Measurements from ENCODE around the gene TEX35. TPM values are rescaled to one million over a fixed set of nuclear protein-coding genes. Genes with fewer than 3 reads are reported as not detected.

The TEX35 gene
- total and polyA plus RNA-seq, 4 donors, result not detected

DNA sequence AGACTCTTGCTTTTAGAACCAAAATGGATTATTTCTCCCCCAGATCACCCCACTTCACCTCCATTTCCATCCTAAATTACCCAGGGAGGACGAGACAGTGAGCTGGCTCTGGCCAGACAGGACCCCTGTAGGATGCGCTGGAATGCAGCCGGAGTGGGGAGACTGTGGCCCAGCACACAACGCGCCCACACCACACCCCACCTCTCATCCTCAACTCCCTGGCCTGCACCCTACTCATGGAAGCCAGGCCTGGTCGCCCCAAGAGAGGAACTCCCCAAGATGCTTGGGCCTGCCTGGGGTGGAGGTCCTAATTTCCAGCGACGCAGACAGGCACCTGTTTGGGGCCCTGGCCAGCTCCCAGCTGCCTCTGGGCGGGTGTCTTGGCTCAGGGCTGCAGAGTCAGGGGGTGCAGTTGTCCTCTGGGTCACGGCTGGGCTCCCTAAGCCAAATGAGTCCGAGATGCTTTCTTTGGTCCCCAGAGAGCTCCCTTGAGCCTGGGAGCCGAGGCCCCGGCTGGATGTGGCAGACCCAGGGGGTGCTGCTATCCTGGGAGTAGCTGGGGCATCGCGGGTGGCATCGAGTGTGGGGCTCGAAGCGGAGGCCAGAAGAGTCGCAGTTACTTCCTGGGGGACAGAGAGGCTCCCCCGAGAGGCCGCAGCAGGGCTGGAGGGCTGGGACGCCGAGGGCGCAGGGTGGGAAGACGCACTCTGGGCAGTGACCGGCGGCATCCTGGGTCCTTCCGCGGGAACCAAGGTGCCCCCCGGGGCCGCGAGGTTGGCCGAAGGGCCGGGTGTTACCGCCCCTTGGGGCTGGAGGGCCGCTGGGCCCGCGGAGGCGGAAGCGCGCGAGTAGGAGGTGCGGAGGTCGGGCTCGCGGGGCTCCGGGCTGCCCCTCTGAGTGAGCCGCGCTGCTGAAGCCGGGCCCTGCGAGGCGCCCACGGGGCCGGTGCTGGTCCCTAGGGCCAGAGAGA lies 26.5 kb upstream of the TEX35 start:
- H3K27me3 ChIP-seq (ENCODE audit: control insufficient read depth in 4 of 4, insufficient read depth in 4 of 4, low read length in 3 of 4), result no peaks in the 10 kb centered on the region
- no peak overlapping the region for H3K27ac ChIP-seq (ENCODE audit: low read depth in 1 of 2, low read length in 2 of 2)
- DNase-seq (ENCODE audit: low spot score), result no peak
- H3K9me3 ChIP-seq (ENCODE audit: control insufficient read depth in 4 of 4, low read length in 3 of 4), result no peaks in the 10 kb centered on the region
- TF ChIP-seq, protein P1, sequence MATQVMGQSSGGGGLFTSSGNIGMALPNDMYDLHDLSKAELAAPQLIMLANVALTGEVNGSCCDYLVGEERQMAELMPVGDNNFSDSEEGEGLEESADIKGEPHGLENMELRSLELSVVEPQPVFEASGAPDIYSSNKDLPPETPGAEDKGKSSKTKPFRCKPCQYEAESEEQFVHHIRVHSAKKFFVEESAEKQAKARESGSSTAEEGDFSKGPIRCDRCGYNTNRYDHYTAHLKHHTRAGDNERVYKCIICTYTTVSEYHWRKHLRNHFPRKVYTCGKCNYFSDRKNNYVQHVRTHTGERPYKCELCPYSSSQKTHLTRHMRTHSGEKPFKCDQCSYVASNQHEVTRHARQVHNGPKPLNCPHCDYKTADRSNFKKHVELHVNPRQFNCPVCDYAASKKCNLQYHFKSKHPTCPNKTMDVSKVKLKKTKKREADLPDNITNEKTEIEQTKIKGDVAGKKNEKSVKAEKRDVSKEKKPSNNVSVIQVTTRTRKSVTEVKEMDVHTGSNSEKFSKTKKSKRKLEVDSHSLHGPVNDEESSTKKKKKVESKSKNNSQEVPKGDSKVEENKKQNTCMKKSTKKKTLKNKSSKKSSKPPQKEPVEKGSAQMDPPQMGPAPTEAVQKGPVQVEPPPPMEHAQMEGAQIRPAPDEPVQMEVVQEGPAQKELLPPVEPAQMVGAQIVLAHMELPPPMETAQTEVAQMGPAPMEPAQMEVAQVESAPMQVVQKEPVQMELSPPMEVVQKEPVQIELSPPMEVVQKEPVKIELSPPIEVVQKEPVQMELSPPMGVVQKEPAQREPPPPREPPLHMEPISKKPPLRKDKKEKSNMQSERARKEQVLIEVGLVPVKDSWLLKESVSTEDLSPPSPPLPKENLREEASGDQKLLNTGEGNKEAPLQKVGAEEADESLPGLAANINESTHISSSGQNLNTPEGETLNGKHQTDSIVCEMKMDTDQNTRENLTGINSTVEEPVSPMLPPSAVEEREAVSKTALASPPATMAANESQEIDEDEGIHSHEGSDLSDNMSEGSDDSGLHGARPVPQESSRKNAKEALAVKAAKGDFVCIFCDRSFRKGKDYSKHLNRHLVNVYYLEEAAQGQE (IDR thresholded peaks at IDR 0.05), result no peak
- TF ChIP-seq GABPA (IDR thresholded peaks at IDR 0.05 in 1 of 2, conservative IDR thresholded peaks at IDR 0.05 in 1 of 2) (no peak), NR2F2 (IDR thresholded peaks at IDR 0.05) (no peak), RXRA (IDR thresholded peaks at IDR 0.05) (no peak)
- TF ChIP-seq, protein P2, sequence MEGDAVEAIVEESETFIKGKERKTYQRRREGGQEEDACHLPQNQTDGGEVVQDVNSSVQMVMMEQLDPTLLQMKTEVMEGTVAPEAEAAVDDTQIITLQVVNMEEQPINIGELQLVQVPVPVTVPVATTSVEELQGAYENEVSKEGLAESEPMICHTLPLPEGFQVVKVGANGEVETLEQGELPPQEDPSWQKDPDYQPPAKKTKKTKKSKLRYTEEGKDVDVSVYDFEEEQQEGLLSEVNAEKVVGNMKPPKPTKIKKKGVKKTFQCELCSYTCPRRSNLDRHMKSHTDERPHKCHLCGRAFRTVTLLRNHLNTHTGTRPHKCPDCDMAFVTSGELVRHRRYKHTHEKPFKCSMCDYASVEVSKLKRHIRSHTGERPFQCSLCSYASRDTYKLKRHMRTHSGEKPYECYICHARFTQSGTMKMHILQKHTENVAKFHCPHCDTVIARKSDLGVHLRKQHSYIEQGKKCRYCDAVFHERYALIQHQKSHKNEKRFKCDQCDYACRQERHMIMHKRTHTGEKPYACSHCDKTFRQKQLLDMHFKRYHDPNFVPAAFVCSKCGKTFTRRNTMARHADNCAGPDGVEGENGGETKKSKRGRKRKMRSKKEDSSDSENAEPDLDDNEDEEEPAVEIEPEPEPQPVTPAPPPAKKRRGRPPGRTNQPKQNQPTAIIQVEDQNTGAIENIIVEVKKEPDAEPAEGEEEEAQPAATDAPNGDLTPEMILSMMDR (IDR thresholded peaks at IDR 0.05; ENCODE audit: low read depth, low read length, missing input control), result no peak
- no peaks in the 10 kb centered on the region for H3K36me3 ChIP-seq (ENCODE audit: control insufficient read depth in 4 of 4, insufficient read depth in 3 of 4, low read depth in 1 of 4, low read length in 3 of 4)
- H3K4me1 ChIP-seq (ENCODE audit: control insufficient read depth in 4 of 4, insufficient read depth in 4 of 4, low read length in 3 of 4), result peaks cover 0 to 4% (median 1%) of the 10 kb centered on the region in 4 donors
- 34% methylated on average over 54 of the region's 54 CpGs for WGBS
- no peak overlapping the region for H3K9ac ChIP-seq (ENCODE audit: low read depth in 1 of 2, low read length in 2 of 2)
- peak overlapping the region in 1 of 3 donors; percentile 17 for H3K4me3 ChIP-seq (ENCODE audit: low read depth in 1 of 3, low read length in 3 of 3)

DNA sequence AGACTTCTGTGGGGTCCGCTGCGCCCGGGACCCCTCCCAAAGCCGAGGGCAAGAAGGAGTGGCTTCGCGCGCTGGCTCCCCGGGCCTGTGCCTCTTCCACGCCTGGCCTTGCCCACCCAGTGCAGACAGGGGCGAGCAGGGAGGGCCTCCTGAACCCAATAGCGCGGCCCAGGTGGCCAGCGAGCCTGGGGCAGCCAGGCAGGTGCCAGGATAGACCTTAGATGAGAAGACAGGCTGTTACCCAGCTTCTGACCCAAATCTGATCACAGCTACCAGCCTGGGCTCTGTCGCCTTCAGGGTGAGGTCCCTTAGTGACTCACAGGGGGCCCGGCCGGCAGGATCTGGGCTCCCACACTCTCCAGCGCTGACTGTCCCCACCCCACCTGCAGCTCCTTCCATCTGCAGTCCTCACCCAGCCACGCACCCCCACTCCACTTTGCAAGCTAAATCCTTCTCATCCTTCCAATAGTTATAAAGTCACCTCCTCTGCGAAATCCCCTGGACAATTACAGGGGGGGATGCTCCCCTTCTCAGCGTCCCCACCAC lies 25.8 kb upstream of the TEX35 start:
- WGBS, result 45% methylated on average over 20 of the region's 20 CpGs
- no peak for DNase-seq (ENCODE audit: low spot score)
- no peak overlapping the region for H3K4me3 ChIP-seq (ENCODE audit: low read depth in 1 of 3, low read length in 3 of 3)
- TF ChIP-seq HNF4G (IDR thresholded peaks at IDR 0.05) (no peak), TAF1 (conservative IDR thresholded peaks at IDR 0.05) (no peak), HNF4A (conservative IDR thresholded peaks at IDR 0.05) (no peak), FOXA1 (IDR thresholded peaks at IDR 0.05) (no peak), YY1 (IDR thresholded peaks at IDR 0.05) (no peak), JUND (IDR thresholded peaks at IDR 0.05) (no peak), SP1 (IDR thresholded peaks at IDR 0.05) (no peak)
- TF ChIP-seq, protein P2 (IDR thresholded peaks at IDR 0.05; ENCODE audit: low read depth, low read length, missing input control), result no peak
- TF ChIP-seq, protein P3, sequence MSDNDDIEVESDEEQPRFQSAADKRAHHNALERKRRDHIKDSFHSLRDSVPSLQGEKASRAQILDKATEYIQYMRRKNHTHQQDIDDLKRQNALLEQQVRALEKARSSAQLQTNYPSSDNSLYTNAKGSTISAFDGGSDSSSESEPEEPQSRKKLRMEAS (IDR thresholded peaks at IDR 0.05), result no peak
- TF ChIP-seq, protein P1 (IDR thresholded peaks at IDR 0.05), result no peak
- no peaks in the 10 kb centered on the region for H3K36me3 ChIP-seq (ENCODE audit: control insufficient read depth in 4 of 4, insufficient read depth in 3 of 4, low read depth in 1 of 4, low read length in 3 of 4)
- H3K4me1 ChIP-seq (ENCODE audit: control insufficient read depth in 4 of 4, insufficient read depth in 4 of 4, low read length in 3 of 4), result peaks cover 0 to 4% (median 1%) of the 10 kb centered on the region in 4 donors
- H3K9ac ChIP-seq (ENCODE audit: low read depth in 1 of 2, low read length in 2 of 2), result no peak overlapping the region
- no peaks in the 10 kb centered on the region for H3K9me3 ChIP-seq (ENCODE audit: control insufficient read depth in 4 of 4, low read length in 3 of 4)
- no peaks in the 10 kb centered on the region for H3K27me3 ChIP-seq (ENCODE audit: control insufficient read depth in 4 of 4, insufficient read depth in 4 of 4, low read length in 3 of 4)
- no peak overlapping the region for H3K27ac ChIP-seq (ENCODE audit: low read depth in 1 of 2, low read length in 2 of 2)
